DOHH2 (cell line): Measurements from ENCODE around the gene ESF1.

Experiments
- CTCF ChIP-seq: fragments of 200-600 bp; sonication (generic); IDR thresholded peaks from one replicate; pipeline ENCODE4 v1.5.1; 2014; ENCODE audit warnings: antibody characterized with exemption, mild to moderate bottlenecking, low read depth, low read length; ENCODE audit not compliant: poor library complexity, severe bottlenecking
- EZH2phosphoT487 ChIP-seq: fragments of 200-600 bp; sonication (generic); IDR thresholded peaks from 2 replicates; pipeline ENCODE4 v1.6.1; 2017; ENCODE audit warnings: borderline replicate concordance, mild to moderate bottlenecking, antibody characterized with exemption, low read length, moderate library complexity, mixed read lengths

- TF ChIP-seq CTCF, result no peak
- TF ChIP-seq EZH2phosphoT487, result no peak
Measured at GRCh38 chr20:13745784-13746183, 38.9 kb downstream of the ESF1 start.
